ENCODE data around the gene HHATL. TPM values are rescaled to one million over a fixed set of nuclear protein-coding genes. Genes with fewer than 3 reads are reported as not detected.

The HHATL gene
- total RNA-seq, 4 donors from 2014 or later: 0.23 to 1.2 TPM; not detected in 2

DNA sequence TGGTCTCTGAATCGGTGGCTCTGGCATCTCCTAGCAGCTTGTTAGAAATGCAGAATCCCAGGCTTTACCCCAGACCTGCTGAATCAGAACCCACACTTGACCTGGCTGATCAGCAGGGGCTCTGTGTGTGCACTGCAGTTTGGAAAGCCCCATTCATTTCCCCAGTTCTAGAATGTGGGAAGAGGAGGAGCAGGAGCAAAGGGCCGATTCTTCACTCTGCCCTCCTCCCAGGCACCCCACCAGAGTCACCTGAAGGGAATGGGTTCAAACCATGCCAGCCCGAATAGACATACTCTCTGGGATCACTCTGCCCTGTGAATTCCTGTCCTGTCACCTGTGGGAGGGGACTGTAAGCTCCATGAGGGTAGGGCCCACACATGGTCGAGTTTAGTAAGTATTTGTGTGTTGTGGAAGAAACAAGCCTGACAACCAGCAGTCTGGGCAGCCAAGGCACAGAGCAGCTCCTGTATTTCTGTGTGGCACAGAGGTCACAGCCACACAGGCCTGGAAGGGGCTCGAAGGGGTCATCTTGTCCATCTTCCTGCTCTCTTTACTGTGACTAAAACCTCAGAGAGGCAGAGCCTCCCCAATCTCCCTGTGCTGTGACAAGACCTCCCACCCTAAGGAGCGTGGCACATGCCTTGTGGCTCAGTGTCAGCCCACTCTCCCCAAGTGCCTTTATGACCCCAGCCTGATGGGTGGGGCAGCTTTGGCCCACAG, 29.0 kb upstream of the HHATL start:
- Histone ChIP-seq H3K4me3 (no peak overlapping the region), H3K27me3 (no peaks in the 10 kb centered on the region), H3K4me1 (peaks cover 0 to 19% (median 0%) of the 10 kb centered on the region in 3 donors), H3K27ac (peak overlapping the region in 2 of 4 donors; percentile 45 to 65), H3K9me3 (no peaks in the 10 kb centered on the region), H3K36me3 (no peaks in the 10 kb centered on the region)
- TF ChIP-seq, protein P1, sequence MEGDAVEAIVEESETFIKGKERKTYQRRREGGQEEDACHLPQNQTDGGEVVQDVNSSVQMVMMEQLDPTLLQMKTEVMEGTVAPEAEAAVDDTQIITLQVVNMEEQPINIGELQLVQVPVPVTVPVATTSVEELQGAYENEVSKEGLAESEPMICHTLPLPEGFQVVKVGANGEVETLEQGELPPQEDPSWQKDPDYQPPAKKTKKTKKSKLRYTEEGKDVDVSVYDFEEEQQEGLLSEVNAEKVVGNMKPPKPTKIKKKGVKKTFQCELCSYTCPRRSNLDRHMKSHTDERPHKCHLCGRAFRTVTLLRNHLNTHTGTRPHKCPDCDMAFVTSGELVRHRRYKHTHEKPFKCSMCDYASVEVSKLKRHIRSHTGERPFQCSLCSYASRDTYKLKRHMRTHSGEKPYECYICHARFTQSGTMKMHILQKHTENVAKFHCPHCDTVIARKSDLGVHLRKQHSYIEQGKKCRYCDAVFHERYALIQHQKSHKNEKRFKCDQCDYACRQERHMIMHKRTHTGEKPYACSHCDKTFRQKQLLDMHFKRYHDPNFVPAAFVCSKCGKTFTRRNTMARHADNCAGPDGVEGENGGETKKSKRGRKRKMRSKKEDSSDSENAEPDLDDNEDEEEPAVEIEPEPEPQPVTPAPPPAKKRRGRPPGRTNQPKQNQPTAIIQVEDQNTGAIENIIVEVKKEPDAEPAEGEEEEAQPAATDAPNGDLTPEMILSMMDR (IDR thresholded peaks at IDR 0.05): no peak
- no peak for TF ChIP-seq POLR2AphosphoS5 (IDR thresholded peaks at IDR 0.05)
- no peak for TF ChIP-seq POLR2A (IDR thresholded peaks at IDR 0.05)
- no peak for TF ChIP-seq EP300 (IDR thresholded peaks at IDR 0.05)
- no peak for ATAC-seq
- 100% methylated on average over 1 of the region's 6 CpGs; no CpG with 5 or more reads in 1 of the 2 donors for WGBS, 2 donors (ENCODE audit: low coverage in 1 of 2)

DNA sequence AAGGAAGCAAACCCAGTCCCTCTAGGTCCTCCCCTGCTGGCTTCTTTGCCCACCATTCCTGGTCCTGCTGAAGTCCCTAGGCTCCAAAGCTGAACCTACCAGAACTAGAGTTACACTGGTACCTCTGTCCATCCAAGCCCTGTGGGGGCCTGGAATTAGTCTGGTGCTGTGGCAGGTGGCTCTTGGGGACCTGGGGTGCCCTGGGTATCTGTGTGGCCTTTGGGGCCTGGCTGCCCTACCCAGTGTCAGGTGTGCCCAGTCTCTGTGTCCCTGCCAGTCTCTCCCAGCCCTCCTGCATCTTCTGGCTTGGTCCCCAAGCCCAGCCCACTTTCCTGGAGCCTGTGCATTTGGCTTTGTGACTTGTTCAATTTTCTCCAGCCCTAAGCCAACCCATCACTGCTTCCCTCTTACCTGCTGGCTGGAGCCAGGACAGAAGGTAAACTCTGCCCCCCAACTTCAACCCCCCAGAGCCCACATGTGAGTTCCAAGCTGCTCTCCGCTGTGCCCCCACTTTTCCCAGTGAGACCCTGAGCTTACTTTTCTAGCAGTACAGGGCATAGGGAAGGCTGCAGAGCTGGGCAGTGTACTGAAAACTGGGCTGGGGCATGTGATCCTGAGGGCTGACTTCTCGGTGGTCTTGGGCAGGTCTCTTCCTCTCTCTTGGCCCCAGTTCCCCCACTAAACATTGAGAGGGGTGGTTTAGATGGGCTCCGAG, 28.3 kb upstream of the HHATL start:
- H3K27me3 ChIP-seq: no peaks in the 10 kb centered on the region
- peaks cover 0 to 19% (median 0%) of the 10 kb centered on the region in 3 donors for H3K4me1 ChIP-seq
- H3K27ac ChIP-seq: peak overlapping the region in 2 of 4 donors; percentile 19 to 65
- H3K36me3 ChIP-seq: no peaks in the 10 kb centered on the region
- no peaks in the 10 kb centered on the region for H3K9me3 ChIP-seq
- H3K4me3 ChIP-seq: no peak overlapping the region
- TF ChIP-seq, protein P1 (IDR thresholded peaks at IDR 0.05): no peak
- TF ChIP-seq POLR2A (IDR thresholded peaks at IDR 0.05) (no peak), POLR2AphosphoS5 (IDR thresholded peaks at IDR 0.05) (no peak), EP300 (IDR thresholded peaks at IDR 0.05) (no peak)
- WGBS, 2 donors (ENCODE audit: low coverage in 1 of 2): no CpG with 5 or more reads among the region's 3 CpGs
- no peak for ATAC-seq

DNA sequence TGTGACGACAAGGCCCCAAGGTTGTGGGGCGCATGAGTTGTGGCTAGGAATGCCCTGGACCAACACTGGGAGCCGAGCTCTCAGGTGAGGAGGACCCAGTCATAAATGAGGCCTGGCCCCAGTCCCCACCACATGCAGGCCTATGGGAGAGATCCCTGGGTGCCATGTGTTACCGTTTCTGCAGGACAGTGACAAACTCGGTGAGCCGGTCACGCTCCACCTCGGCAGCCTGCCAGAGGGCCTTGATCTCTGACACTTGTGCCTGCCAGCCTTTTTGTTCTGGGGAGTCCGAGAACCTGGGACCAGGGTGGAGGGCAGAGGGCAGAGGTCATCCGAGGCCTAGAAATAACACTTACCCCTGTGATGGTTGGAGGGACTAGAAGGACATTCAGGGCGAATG, 27.7 kb upstream of the HHATL start:
- H3K4me3 ChIP-seq: no peak overlapping the region
- H3K27me3 ChIP-seq: no peaks in the 10 kb centered on the region
- 80 to 100% methylated on average over 1 of the region's 11 CpGs for WGBS, 2 donors (ENCODE audit: low coverage in 1 of 2)
- ATAC-seq: no peak
- no peaks in the 10 kb centered on the region for H3K36me3 ChIP-seq
- TF ChIP-seq, protein P1 (IDR thresholded peaks at IDR 0.05): no peak
- no peak for TF ChIP-seq POLR2AphosphoS5 (IDR thresholded peaks at IDR 0.05)
- no peak for TF ChIP-seq POLR2A (IDR thresholded peaks at IDR 0.05)
- TF ChIP-seq EP300 (IDR thresholded peaks at IDR 0.05): no peak
- H3K4me1 ChIP-seq: peaks cover 0 to 19% (median 0%) of the 10 kb centered on the region in 3 donors
- H3K27ac ChIP-seq: peak overlapping the region in 1 of 4 donors; percentile 19
- H3K9me3 ChIP-seq: no peaks in the 10 kb centered on the region

DNA sequence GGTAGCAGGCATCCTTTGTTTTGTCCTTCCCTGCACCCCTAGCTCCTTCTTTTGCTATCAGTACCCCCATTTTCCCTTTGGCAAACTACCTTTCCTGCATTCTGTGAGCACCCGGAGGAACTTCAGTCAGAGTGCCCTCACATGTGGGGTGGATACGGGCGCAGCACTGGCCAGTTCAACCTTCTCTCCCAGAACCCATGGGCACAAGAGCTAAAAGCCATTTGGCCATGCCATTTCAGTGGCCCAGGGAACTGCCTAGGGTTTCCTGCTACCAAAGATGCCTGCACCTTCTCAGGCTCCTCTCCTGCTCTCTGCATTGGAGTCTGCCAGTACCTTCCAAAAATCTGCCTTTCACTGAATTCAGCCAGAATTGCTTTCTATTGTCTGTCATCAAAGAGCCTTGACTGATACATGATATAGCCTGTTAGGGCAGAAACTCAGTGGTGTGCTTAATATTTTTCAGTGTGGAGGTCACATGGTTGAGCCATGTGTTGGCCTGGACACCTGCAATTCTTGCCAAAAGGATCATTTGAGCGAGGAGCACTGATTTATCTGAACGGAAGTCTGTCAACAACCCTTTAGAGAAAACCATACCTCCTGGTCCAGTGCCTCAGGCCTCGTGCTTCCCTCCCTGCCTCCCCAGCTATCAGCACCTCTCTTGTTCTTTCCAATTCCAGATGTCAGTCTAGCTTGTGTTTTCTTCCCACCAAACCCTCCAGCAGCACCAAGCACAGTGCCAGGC, 27.0 kb upstream of the HHATL start:
- WGBS, 2 donors (ENCODE audit: low coverage in 1 of 2): 48 to 70% methylated on average over 2 to 4 of the region's 6 CpGs
- H3K27ac ChIP-seq: no peak overlapping the region
- no peak for ATAC-seq
- peaks cover 0 to 19% (median 0%) of the 10 kb centered on the region in 3 donors for H3K4me1 ChIP-seq
- H3K4me3 ChIP-seq: no peak overlapping the region
- H3K27me3 ChIP-seq: no peaks in the 10 kb centered on the region
- H3K9me3 ChIP-seq: no peaks in the 10 kb centered on the region
- no peak for TF ChIP-seq POLR2A (IDR thresholded peaks at IDR 0.05)
- no peaks in the 10 kb centered on the region for H3K36me3 ChIP-seq

DNA sequence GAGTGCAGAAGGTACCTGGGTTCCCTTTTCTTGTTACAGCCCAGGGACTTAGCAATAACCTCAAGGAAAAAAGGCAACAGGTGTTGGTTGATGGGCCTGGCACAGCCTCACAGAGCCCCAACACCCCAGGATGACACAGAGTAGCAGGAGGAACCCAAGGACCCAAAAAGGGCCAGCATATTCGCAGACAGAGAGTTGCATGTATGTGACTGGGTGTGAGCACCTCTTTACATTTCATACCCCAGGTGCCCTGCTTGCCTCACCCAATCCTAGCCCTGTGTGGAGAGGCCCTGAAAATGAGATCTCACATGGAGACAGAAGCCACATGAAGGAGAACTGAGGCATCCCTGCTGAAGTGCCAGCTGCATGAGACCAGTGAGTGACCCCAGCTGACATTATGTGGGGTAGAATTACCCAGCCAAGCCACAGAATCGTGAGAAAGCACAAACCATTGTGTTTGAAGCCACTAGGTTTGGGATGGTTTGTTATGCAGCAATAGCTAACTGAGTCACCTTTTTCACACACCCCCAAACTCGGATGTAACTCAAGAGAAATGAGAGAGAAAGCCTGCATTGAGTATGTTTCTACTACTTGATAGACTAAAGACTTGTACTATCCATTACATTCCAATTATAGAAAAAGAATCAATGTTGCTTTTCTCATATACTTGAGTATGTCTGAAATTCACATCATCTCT, 26.2 kb upstream of the HHATL start:
- no peaks in the 10 kb centered on the region for H3K9me3 ChIP-seq
- H3K4me3 ChIP-seq: no peak overlapping the region
- no peaks in the 10 kb centered on the region for H3K27me3 ChIP-seq
- H3K36me3 ChIP-seq: no peaks in the 10 kb centered on the region
- WGBS, 2 donors (ENCODE audit: low coverage in 1 of 2): 68 to 86% methylated on average over 2 of the region's 3 CpGs
- no peak overlapping the region for H3K27ac ChIP-seq
- H3K4me1 ChIP-seq: peaks cover 0 to 19% (median 0%) of the 10 kb centered on the region in 3 donors
- no peak for ATAC-seq
- TF ChIP-seq EP300 (IDR thresholded peaks at IDR 0.05) (no peak), POLR2A (IDR thresholded peaks at IDR 0.05) (no peak), POLR2AphosphoS5 (IDR thresholded peaks at IDR 0.05) (no peak)
- TF ChIP-seq, protein P1 (IDR thresholded peaks at IDR 0.05): no peak
